Astrocyte of the spinal cord (primary cell): ENCODE data around the gene BCL7B.
"Not testable (repeated sequence)": the region's sequence is repeated elsewhere in the genome, so short reads cannot be mapped to it uniquely, and the experiment has no call there.

ENCODE experiments used
- DNase-seq: peaks from one replicate; pipeline ENCODE4 v3.0.0; 2011; ENCODE audit warnings: low read depth, low spot score
- H3K4me3 ChIP-seq: 2 replicates; pipeline ENCODE4 v1.5.1; 2011; ENCODE audit warnings: low read depth, mild to moderate bottlenecking, low read length, moderate library complexity
- in situ Hi-C: cut with HindIII; loops from 2 replicates; pipeline ENCODE4 v1.10.0; 2017; ENCODE audit warnings: low sequenced_read_pairs
- TF ChIP-seq, protein P1 (sequence below): IDR thresholded peaks from 2 replicates; pipeline ENCODE4 v1.5.1; 2012; ENCODE audit warnings: low read depth, mild to moderate bottlenecking, low read length, inconsistent platforms

Gene BCL7B

DNA sequence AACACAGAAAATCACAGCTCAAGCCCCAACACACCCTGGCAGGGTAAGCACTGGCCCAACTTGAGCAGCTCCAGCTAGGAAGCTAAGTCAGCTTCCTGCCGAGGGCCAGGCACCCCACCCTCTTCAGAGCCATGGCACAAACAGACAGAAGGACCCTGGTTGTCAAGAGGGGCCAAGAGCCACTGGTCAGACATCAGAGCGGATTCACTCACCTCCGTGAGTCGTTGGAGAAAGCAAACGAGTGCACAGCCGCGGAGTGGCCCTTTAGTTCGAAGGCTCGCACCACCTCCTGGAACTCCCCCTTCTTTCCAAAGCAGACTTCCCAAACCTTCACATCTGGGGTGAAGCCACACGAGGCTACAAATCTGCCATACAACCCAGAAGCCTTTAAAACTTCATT is 13.5 kb upstream of the BCL7B start:
- in situ Hi-C loops, result no loop called here
- no peak for DNase-seq
- TF ChIP-seq, protein P1, sequence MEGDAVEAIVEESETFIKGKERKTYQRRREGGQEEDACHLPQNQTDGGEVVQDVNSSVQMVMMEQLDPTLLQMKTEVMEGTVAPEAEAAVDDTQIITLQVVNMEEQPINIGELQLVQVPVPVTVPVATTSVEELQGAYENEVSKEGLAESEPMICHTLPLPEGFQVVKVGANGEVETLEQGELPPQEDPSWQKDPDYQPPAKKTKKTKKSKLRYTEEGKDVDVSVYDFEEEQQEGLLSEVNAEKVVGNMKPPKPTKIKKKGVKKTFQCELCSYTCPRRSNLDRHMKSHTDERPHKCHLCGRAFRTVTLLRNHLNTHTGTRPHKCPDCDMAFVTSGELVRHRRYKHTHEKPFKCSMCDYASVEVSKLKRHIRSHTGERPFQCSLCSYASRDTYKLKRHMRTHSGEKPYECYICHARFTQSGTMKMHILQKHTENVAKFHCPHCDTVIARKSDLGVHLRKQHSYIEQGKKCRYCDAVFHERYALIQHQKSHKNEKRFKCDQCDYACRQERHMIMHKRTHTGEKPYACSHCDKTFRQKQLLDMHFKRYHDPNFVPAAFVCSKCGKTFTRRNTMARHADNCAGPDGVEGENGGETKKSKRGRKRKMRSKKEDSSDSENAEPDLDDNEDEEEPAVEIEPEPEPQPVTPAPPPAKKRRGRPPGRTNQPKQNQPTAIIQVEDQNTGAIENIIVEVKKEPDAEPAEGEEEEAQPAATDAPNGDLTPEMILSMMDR, result no peak
- H3K4me3 ChIP-seq, result no peak overlapping the region

- DNase-seq, result no peak
- in situ Hi-C loops, result no loop called here
- no peak overlapping the region for H3K4me3 ChIP-seq
- TF ChIP-seq, protein P1, result no peak
These were observed 13.0 kb upstream of the BCL7B start for GRCh38 chr7:73570521-73570920.

GRCh38 chr7:73569042-73569608 is 11.6 kb upstream of the BCL7B start:
- TF ChIP-seq, protein P1, result no peak
- no peak overlapping the region for H3K4me3 ChIP-seq
- no peak for DNase-seq
- in situ Hi-C loops, result no loop called here

GRCh38 chr7:73567846-73568685 is 10.6 kb upstream of the BCL7B start:
- TF ChIP-seq, protein P1, result no peak
- H3K4me3 ChIP-seq, result no peak overlapping the region
- DNase-seq, result no peak
- in situ Hi-C loops, result no loop called here

DNA sequence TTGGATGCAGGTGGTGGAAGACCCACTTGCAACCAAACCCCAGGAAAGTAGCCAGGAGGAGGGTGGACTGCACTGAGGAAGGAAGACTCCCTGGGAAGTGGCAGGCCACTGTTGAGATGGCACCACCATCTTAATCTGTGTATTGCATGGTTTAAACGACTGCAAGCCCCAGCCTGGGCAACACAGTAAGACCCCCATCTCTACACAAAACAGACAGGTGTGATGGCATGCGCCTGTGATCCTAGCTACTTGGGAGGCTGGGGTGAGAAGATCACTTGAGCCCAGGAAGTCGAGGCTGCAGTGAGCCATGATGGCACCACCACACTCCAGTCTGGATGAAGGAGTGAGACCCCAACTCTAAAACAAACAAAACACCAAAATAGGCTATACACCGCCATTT is 9.7 kb upstream of the BCL7B start:
- TF ChIP-seq, protein P1, result no peak
- H3K4me3 ChIP-seq, result no peak overlapping the region
- in situ Hi-C loops, result no loop called here
- DNase-seq, result no peak

- H3K4me3 ChIP-seq, DNase-seq, in situ Hi-C loops: not testable (repeated sequence)
These were observed 8.9 kb upstream of the BCL7B start for GRCh38 chr7:73566431-73566830.

GRCh38 chr7:73565675-73566340 is 8.3 kb upstream of the BCL7B start:
- TF ChIP-seq, protein P1, result no peak
- no peak overlapping the region for H3K4me3 ChIP-seq
- no peak for DNase-seq
- in situ Hi-C loops, result no loop called here
